Tibial nerve (tissue), 4 donors: ENCODE results near the gene SYNCRIP.

ENCODE experiments used
- EP300 ChIP-seq, 2 donors: sonication (generic); formaldehyde crosslinking; IDR thresholded peaks; one replicate each; pipeline ENCODE4 v1.6.1; 2017; ENCODE audit warnings: antibody characterized with exemption in 2 of 2, mild to moderate bottlenecking in 1 of 2
- TF ChIP-seq, protein P1 (sequence below), 5 experiments: fragments of 200-600 bp in 3 of 5; fragments of 450-650 bp in 2 of 5; sonication (generic) in 3 of 5; IDR thresholded peaks; one replicate each; pipeline ENCODE4 v1.5.1; 2016 to 2019; ENCODE audit warnings: antibody characterized with exemption in 5 of 5, mild to moderate bottlenecking in 3 of 5, moderate library complexity in 2 of 5

DNA sequence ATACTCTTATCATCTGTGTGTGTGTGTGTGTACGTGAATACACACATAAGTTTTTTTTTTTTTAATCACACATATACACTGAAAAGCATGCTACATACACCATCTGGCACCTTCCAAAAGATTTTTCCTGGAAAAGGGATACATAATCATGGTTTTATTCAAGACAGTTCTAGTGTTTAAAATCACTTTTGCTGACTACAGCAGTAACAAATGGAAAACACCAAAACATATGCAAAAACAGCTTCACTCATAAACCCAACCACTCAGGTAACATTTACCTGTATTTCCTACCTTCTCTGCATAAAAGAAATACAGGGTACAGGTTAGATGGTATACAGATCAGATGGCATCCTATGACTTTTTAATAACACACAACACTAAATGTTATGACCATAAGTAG, 51.5 kb downstream of the SYNCRIP start:
- TF ChIP-seq, protein P1, sequence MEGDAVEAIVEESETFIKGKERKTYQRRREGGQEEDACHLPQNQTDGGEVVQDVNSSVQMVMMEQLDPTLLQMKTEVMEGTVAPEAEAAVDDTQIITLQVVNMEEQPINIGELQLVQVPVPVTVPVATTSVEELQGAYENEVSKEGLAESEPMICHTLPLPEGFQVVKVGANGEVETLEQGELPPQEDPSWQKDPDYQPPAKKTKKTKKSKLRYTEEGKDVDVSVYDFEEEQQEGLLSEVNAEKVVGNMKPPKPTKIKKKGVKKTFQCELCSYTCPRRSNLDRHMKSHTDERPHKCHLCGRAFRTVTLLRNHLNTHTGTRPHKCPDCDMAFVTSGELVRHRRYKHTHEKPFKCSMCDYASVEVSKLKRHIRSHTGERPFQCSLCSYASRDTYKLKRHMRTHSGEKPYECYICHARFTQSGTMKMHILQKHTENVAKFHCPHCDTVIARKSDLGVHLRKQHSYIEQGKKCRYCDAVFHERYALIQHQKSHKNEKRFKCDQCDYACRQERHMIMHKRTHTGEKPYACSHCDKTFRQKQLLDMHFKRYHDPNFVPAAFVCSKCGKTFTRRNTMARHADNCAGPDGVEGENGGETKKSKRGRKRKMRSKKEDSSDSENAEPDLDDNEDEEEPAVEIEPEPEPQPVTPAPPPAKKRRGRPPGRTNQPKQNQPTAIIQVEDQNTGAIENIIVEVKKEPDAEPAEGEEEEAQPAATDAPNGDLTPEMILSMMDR (IDR thresholded peaks at IDR 0.05) = no peak
- TF ChIP-seq EP300 (IDR thresholded peaks at IDR 0.05) = no peak
